KMS-11 (cell line): Measurements from ENCODE around the gene HIF1AN.

Experiments used
- H2AFZ ChIP-seq: fragments of 200-600 bp; sonication (generic); 2 replicates; pipeline ENCODE4 v1.6.1; 2016; ENCODE audit warnings: antibody characterized with exemption, mixed run types, low read depth
- H3K27ac ChIP-seq: fragments of 200-600 bp; sonication (generic); 2 replicates; pipeline ENCODE4 v1.6.1; 2016; ENCODE audit warnings: mild to moderate bottlenecking, mixed run types
- H3K27me3 ChIP-seq: fragments of 200-600 bp; sonication (generic); 2 replicates; pipeline ENCODE4 v1.6.1; 2017; ENCODE audit warnings: mild to moderate bottlenecking, low read depth, mixed run types, moderate library complexity; ENCODE audit not compliant: insufficient read depth
- H3K36me3 ChIP-seq: fragments of 200-600 bp; sonication (generic); 2 replicates; pipeline ENCODE4 v1.6.1; 2017; ENCODE audit warnings: mild to moderate bottlenecking, mixed run types; ENCODE audit not compliant: insufficient read depth
- H3K4me1 ChIP-seq: fragments of 200-600 bp; sonication (generic); 2 replicates; pipeline ENCODE4 v1.6.1; 2016; ENCODE audit warnings: mild to moderate bottlenecking, low read depth, mixed run types; ENCODE audit not compliant: poor library complexity, severe bottlenecking
- H3K4me2 ChIP-seq: fragments of 200-600 bp; sonication (generic); 2 replicates; pipeline ENCODE4 v1.7.0; 2016; ENCODE audit warnings: mild to moderate bottlenecking, mixed run types
- H3K4me3 ChIP-seq: fragments of 200-600 bp; sonication (generic); IDR thresholded peaks from 2 replicates; pipeline ENCODE4 v1.6.1; 2017; ENCODE audit warnings: low read depth, low read length, mixed read lengths; ENCODE audit not compliant: insufficient read depth
- H3K79me2 ChIP-seq: fragments of 200-600 bp; sonication (generic); 2 replicates; pipeline ENCODE4 v1.6.1; 2016; ENCODE audit warnings: low read depth, mixed run types; ENCODE audit not compliant: insufficient read depth
- H3K9ac ChIP-seq: fragments of 200-600 bp; sonication (generic); 2 replicates; pipeline ENCODE4 v1.6.1; 2016; ENCODE audit warnings: mild to moderate bottlenecking, mixed run types
- H4K20me1 ChIP-seq: fragments of 200-600 bp; sonication (generic); 2 replicates; pipeline ENCODE4 v1.6.1; 2016; ENCODE audit warnings: mild to moderate bottlenecking, mixed run types; ENCODE audit not compliant: insufficient read depth
- CTCF ChIP-seq: fragments of 200-600 bp; sonication (generic); conservative IDR thresholded peaks from 2 replicates; pipeline ENCODE4 v1.6.1; 2017; ENCODE audit warnings: low read depth, mild to moderate bottlenecking, antibody characterized with exemption, low read length, moderate library complexity, mixed read lengths

Gene HIF1AN

GRCh38 chr10:100504096-100504495, 31.6 kb upstream of the HIF1AN start:
- peaks cover 12% of the 10 kb centered on the region for H3K4me1 ChIP-seq
- H3K27ac ChIP-seq: no peak overlapping the region
- no peak for TF ChIP-seq CTCF
- H3K9ac ChIP-seq: no peak overlapping the region
- no peaks in the 10 kb centered on the region for H3K36me3 ChIP-seq
- H3K27me3 ChIP-seq: no peaks in the 10 kb centered on the region
- no peaks in the 10 kb centered on the region for H3K79me2 ChIP-seq
- H3K4me3 ChIP-seq: no peak overlapping the region
- H3K4me2 ChIP-seq: no peak overlapping the region
- no peaks in the 10 kb centered on the region for H4K20me1 ChIP-seq
- no peak overlapping the region for H2AFZ ChIP-seq

- H2AFZ ChIP-seq: no peak overlapping the region
- peaks cover 23% of the 10 kb centered on the region for H3K4me1 ChIP-seq
- no peak overlapping the region for H3K4me3 ChIP-seq
- no peak for TF ChIP-seq CTCF
- no peaks in the 10 kb centered on the region for H4K20me1 ChIP-seq
- H3K79me2 ChIP-seq: no peaks in the 10 kb centered on the region
- H3K4me2 ChIP-seq: no peak overlapping the region
- no peaks in the 10 kb centered on the region for H3K27me3 ChIP-seq
- no peak overlapping the region for H3K9ac ChIP-seq
- no peaks in the 10 kb centered on the region for H3K36me3 ChIP-seq
- H3K27ac ChIP-seq: no peak overlapping the region
Observed at GRCh38 chr10:100505164-100505563, 30.6 kb upstream of the HIF1AN start.

- no peak for TF ChIP-seq CTCF
- H3K4me3 ChIP-seq: no peak overlapping the region
- H3K4me2 ChIP-seq: no peak overlapping the region
- no peak overlapping the region for H2AFZ ChIP-seq
- H3K79me2 ChIP-seq: no peaks in the 10 kb centered on the region
- H4K20me1 ChIP-seq: no peaks in the 10 kb centered on the region
- H3K9ac ChIP-seq: no peak overlapping the region
- H3K27ac ChIP-seq: no peak overlapping the region
- peaks cover 39% of the 10 kb centered on the region for H3K4me1 ChIP-seq
- no peaks in the 10 kb centered on the region for H3K36me3 ChIP-seq
- H3K27me3 ChIP-seq: no peaks in the 10 kb centered on the region
Observed at GRCh38 chr10:100506596-100507356, 29.0 kb upstream of the HIF1AN start.

GRCh38 chr10:100507357-100507732, 28.4 kb upstream of the HIF1AN start:
- H3K36me3 ChIP-seq: no peaks in the 10 kb centered on the region
- H4K20me1 ChIP-seq: no peaks in the 10 kb centered on the region
- TF ChIP-seq CTCF: no peak
- no peaks in the 10 kb centered on the region for H3K27me3 ChIP-seq
- H3K4me3 ChIP-seq: no peak overlapping the region
- H2AFZ ChIP-seq: no peak overlapping the region
- no peak overlapping the region for H3K4me2 ChIP-seq
- peaks cover 45% of the 10 kb centered on the region for H3K4me1 ChIP-seq
- H3K27ac ChIP-seq: no peak overlapping the region
- H3K9ac ChIP-seq: no peak overlapping the region
- no peaks in the 10 kb centered on the region for H3K79me2 ChIP-seq
